GM21576 (cell line): ENCODE measurements around the gene IRF9.

Experiments
- ATAC-seq: cut with Tn5 transposase; IDR thresholded peaks from one replicate; pipeline ENCODE4 v1.9.1; 2021; ENCODE audit warnings: mild to moderate bottlenecking, moderate library complexity; ENCODE audit not compliant: unreplicated experiment

The IRF9 gene

GRCh38 chr14:24160850-24161804 lies at the start of gene IRF9:
IRF9 (plus strand) TSS chr14:24161265; CDS start chr14:24162145, 880 bp downstream.
- peak; percentile 79 for ATAC-seq

GRCh38 chr14:24113379-24113800 lies 47.7 kb upstream of the IRF9 start:
- no peak for ATAC-seq

- peak; percentile 22 for ATAC-seq
These were observed 47.1 kb upstream of the IRF9 start for GRCh38 chr14:24113801-24114531.

GRCh38 chr14:24114532-24115421 lies 46.3 kb upstream of the IRF9 start, which contains the start of the genes DCAF11 and NRL:
DCAF11 (plus strand) TSS chr14:24114777; CDS start chr14:24115595, 818 bp downstream.
NRL (minus strand) TSS chr14:24114949; CDS start chr14:24082848, 32,101 bp downstream.
- peak; percentile 85 for ATAC-seq

GRCh38 chr14:24115422-24116127 lies 45.5 kb upstream of the IRF9 start:
- ATAC-seq, result no peak

- no peak for ATAC-seq
These were observed 44.8 kb upstream of the IRF9 start for GRCh38 chr14:24116128-24116814.

GRCh38 chr14:24117179-24117578 lies 43.9 kb upstream of the IRF9 start:
- ATAC-seq, result no peak

- no peak for ATAC-seq
These were observed 41.4 kb upstream of the IRF9 start for GRCh38 chr14:24119691-24120090.

- ATAC-seq, result no peak
These were observed 39.9 kb upstream of the IRF9 start for GRCh38 chr14:24121210-24121609.

GRCh38 chr14:24122416-24122815 lies 38.6 kb upstream of the IRF9 start:
- ATAC-seq, result no peak

- no peak for ATAC-seq
These were observed 38.2 kb upstream of the IRF9 start for GRCh38 chr14:24122898-24123297.

GRCh38 chr14:24123424-24124417 lies 37.3 kb upstream of the IRF9 start:
- peak; percentile 53 for ATAC-seq

- no peak for ATAC-seq
These were observed 34.1 kb upstream of the IRF9 start for GRCh38 chr14:24126939-24127338.

- no peak for ATAC-seq
These were observed 33.4 kb upstream of the IRF9 start for GRCh38 chr14:24127673-24128072.

GRCh38 chr14:24129410-24129998 lies 31.6 kb upstream of the IRF9 start:
- ATAC-seq, result no peak

GRCh38 chr14:24130380-24130716 lies 30.7 kb upstream of the IRF9 start, which contains the start of gene FITM1:
FITM1 (plus strand) TSS chr14:24130659; CDS start chr14:24131564, 905 bp downstream.
- ATAC-seq, result no peak

- ATAC-seq, result no peak
These were observed 30.1 kb upstream of the IRF9 start for GRCh38 chr14:24130717-24131548.
